ENCODE measurements around the gene SOCS3.

Gene SOCS3

DNA sequence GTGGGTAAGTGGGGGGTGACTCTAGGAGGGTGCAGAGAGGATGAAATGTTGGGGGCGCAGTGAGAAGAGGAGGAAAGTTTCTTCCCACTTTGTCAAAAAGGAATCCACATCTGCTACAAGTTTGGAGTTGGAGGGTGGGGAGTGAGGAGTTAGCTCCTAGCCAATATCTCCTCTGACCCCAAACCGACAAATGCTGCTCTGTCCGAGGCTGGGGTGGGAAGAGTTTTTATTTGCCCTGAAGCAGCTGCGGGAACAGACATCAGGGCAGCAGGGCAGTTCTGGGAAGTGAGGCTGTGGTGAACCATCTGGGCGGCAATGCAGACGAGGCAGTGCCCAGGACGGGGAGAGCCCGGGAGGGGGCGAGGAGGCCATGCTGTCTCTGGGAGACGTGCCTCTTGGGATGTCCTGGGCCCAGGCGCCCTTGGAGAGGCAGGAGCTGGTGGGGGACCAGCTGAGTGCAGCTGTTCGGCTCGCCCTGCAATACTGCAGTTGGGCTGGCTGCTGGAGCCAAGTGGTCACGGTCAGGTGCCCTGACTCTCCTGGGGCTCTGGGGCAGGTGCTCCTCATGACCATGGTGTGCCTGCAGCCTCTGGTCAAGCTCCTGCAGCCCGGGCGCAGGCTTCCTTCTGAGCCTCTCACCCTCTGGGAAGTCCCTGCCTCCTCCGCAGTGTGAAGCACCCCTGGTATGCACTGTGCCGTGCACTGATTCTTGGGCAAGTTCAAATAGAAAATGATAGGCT is 6.4 kb upstream of the SOCS3 start:
- no peak for FAIRE-seq

DNA sequence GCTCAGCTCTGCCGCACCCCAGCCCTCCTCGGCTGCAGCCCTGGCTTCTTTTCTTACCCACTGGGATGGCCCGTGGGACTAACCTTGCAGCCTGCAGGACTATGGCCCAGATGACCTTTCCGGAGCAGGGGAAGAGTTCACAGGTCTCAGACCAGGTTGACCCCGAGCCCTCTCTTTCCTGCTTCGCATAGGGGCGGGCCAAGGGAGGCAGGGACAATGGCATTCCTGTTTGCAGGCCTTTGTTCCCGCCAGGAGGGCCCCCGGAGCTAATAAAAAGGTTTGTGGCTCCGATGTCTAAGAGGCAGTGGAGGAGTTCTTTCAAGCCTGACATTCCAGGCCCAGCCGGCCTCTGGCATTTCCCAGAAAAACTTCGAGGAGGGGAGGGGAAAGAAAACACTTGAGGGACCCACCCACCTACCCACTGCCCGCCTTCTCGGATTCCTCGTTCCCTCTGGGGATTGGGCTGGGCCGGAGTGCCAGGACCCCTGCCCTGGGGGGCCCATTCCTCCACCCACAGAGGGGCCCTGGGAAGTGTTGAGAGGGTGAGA is 5.8 kb upstream of the SOCS3 start:
- peak; percentile 96 for FAIRE-seq

DNA sequence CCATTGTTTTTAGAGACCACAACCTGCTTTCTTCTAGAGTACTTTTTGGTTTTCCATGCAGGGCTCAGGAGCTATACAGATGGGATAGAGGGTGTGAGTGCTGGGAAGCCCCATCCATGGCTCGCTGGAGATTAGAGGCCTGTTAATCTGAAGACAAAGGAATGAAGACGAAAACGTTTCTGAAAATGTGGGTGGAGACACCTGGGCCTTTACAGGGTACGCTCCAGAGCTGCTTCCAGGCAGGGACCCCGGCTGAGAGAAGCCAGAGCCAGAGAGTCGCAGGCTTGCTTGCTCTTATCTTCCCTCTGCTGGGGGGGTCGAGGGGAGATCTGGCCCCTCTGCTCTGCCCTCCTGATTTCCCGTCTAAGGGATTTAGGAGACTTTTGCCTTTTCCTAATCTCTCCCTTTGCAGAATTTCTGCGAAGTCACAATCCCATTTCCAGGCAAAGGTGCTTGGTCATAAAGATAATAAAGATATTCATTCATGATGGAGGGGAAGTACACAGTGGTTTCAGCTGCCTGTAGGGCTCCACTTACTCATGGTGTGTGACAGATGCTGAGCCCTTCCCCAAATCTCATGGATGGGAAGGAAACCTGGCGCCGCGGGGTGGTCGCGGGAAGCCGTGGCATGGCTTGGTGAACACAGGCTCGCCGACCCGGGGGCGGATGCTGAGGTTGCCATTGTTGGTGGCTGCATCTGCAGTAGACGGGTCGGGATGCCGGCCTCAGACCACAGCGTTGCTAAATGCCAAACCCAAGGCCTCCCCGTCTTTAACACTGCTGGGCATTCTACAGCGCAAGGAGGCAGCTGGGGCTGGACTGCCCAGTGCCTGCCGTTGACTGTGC is 4.8 kb upstream of the SOCS3 start:
- FAIRE-seq = peak; percentile 82

DNA sequence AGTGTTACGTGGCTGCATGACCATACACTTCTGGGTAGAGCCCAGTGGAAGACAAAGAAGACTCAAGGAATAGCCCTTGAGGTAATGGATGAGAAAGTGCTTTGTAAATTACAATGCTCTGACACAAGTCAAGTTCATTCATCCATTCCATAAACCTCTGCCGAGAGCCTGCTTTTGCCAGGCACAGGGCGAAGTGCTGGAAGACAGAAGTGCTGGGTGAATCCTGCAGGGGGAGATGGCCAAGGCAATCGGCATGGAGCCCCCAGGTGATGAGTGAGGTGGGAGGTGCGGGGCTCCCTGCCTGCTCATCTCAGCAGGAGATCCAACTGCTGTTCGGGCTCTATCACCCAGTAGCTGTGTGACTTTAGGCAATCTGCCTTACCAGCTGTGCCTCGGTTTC is 2.8 kb upstream of the SOCS3 start:
- no peak for FAIRE-seq

DNA sequence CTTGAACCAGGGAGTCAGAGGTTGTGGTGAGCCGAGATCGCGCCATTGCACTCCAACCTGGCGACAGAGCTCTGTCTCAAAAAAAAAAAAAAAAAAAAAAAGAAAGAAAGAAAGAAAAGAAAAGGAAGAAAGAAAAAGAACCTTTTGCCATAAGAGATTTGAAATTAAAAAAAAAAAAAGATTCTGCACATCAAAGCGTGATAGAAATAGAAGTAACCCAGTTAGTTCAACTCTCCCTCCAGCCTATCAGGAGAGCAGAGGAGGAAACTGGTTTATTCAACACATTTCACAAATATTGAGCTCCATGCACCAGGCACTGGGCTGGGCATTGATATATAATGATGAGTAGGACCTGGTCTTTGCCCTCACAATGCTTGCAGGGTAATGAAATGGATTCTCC is 2.4 kb upstream of the SOCS3 start:
- no peak for FAIRE-seq

DNA sequence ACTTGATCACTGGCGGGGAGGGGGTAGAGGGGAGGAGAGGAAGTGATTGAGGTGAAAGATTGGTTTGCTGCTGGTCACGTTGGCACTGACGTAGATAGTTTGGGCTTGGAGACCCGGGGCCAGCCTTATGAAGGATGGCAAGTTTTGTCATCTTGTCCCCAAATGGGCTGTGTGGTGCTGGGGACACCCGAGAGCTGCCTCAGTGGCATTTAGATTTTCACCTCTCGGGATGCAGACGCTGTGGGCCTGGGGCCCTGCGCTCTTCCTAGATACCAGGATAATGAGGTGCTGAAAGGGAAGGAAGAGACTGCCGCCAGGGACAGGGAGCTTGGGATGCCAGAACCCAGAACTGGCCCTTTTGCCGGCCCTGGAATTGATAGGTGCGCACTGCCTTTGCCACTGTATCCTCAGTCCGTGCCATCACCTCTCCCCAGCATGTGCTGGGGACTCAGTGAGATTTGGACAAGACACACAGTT is 1.4 kb upstream of the SOCS3 start:
- FAIRE-seq = no peak

DNA sequence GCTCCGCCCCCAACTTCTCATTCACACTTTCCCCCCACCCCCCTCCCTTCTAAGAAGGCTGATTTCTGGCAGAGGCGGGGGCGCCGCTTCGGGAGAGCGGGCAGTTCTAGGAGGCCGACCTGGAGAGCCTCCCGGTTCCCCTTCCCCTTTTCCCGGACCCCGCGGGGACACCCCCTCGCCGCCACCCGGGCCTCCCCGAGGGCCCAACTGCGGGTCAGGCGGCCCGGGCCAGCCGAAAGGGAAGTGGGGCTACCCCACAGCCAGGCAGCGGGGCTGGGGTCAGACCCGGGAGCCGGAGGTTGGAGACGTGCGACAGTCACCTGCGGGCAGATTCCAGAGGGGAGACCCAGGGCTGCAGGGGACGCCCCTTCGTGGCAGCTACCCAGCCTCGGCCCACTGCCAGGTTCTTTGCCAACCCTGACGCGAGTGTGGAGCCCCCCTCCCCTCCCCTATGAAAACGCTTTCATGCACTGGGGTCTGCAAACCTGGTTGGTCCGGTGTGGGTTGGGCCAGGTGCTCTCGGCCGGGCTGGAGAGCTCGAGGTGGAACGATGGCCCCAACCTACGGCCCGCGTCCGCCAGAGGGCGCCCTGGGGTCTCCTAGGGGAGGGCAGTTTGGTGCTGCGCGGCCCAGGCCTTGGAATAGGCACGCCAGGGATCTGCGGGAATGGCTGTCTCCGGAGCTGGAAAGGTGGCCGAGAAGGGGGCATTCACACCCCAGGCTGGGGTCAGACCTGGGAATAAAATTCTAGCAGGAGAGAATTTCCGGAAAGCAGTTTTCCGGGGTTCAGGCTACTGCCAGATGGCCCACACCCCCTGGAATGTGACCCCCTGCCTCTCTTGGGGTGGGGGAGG is 721 bp upstream of the SOCS3 start:
- FAIRE-seq = peak; percentile 19

DNA sequence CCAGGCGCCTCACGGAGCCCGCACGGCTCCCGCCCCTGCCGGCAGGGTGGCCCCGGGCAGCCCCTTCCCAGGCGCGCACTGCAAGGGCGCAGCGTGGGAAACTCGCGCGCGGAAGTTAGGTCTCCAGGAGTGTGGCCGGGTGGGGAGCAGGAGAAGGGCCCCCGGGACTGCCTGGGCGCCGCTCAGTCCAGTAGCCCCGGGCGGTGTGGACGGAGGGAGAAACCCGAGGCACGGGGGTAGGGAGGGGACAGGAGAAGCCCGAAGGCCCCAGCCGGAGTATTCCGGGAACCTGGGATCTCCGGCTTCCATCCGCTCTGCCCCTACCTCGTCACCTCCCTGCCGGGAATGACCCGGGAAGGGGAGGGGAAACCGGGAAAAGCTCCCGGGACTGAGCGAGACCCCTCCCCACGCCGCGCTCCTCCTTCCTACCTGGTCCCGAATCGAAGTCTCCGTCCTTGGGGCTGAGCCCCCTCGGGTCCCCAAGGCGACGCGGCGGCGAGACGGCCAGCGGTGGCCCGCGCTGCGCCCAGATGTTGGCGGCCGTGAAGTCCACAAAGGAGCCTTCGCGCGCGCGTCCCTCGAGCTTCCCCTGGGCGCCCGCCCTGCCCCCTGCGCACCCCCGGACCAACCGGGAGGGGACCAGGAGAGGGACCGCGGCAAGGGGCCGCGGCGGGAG is 418 bp downstream of the SOCS3 start:
- FAIRE-seq = no peak

DNA sequence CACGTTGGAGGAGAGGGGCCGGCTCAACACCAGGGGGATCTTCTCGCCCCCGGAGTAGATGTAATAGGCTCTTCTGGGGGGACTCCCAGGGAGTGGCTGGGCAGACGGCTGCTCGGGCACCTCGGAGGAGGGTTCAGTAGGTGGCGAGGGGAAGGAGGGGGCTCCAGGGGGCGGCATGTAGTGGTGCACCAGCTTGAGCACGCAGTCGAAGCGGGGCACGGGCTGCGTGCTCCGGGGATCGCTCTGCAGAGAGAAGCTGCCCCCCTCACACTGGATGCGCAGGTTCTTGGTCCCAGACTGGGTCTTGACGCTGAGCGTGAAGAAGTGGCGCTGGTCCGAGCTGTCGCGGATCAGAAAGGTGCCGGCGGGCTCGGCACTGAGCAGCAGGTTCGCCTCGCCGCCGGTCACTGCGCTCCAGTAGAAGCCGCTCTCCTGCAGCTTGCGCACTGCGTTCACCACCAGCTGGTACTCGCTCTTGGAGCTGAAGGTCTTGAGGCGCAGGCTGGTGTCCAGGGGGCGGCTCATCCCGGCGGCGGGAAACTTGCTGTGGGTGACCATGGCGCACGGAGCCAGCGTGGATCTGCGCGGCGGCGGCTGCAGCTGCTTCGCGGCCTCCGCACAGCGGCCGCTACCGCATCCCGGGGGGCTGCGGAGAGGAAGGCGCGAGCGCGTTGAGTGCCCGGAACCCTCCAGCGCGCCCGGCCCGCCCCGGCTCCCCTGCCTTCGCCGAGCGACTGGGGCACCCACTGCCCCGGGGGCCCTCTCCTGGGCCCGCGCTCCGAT is 1.1 kb downstream of the SOCS3 start:
- FAIRE-seq = no peak

DNA sequence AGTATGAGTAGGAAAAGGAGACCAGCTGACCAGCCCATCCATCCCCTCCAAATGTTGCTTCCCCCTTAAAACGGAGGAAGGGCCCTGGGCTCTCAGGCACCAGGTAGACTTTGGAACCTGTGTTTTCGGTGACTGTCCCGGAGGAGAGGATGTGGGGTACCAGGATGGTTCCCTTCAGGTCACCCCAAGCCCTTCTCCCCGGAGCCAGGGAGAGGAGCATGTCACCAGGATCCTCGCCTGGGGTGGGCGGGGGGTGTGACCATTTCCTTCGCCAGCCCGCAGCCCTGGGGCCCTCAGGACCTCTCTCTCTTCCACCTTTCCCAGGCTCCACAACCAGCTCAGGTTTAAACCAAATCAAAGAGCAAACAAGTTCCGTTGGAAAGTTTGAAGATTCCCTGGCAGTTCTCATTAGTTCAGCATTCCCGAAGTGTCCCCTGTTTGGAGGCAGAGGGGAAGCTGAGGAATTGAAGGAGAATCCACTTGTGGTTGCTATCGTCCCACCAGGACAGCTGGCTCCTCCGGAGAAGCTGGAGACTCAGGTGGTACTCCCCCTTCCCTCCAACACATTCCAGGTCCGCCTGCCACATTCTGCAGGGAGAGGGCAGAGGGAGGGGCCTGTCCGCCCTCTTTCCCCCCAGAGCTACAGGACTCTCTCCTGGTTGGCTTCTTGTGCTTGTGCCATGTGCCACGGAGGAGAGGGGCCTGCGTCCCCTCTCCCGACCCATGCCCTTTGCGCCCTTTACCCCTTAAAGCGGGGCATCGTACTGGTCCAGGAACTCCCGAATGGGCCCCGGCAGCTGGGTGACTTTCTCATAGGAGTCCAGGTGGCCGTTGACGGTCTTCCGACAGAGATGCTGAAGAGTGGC is 2.0 kb downstream of the SOCS3 start:
- FAIRE-seq = no peak

DNA sequence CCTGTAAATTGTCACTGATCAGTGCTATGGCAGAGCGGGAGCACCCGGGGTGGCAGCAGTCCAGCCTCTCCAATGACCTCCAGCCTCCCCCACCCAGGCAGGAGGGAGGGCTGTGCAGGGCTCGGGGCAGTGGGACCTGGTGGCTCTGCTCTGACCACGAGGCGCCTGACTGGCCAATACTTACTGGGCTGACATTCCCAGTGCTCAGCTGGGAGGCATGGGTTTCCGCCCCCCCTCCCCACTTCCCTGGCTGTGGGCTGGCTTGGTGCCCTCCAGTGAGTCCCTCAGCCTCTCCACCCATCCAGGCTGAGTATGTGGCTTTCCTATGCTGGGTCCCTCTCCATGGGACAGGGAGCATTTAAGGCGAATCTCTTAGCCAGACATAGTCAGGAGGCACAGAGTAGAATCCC is 2.7 kb downstream of the SOCS3 start:
- no peak for FAIRE-seq

DNA sequence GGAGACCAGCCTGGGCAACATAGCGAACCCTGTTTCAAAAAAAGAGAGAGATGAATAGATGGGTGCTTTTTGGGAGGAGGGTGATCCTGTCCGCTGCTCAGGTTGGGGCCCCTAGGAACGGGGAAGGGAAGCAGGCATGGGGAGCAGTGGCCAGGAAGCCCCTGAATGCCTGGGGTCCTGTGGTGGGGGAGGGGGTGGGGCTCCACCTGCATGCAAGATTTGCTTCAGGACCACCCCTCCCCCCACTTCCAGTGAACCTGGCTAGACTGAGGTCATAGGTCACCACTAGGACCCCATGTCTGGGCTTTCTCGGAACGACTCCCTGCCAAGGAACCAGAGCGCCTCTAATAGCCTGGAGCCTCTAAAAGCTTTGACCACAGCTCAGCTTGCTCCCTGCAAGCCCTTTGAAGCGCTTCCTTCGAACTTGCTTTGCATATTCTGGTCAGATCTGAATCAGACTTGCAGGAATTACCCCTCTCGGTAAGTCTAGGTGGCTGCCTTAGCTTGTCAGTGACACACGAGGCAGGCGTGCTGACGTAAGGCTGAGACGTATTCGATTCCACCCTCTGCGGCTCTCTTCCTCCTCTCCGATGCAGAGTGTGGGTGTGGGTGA is 3.7 kb downstream of the SOCS3 start:
- peak; percentile 92 for FAIRE-seq

DNA sequence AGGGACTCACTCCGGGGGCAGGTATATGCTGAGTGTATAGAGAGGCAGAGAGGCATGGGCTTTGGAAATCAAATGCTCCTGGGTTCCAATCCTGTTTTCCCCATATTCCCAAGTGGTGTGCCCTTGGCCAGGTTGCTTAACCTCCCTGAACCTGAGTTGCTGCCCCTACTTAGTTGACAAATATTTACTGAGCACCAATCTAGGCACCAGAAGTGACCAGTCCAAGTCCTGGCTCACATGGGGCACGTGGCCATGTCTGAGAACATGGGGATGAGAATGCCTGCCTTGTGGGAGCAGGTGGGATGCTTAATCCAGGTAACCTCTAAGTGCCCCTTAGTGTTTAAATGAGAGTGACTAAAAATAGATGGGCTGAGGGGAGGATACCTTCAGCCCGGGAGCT is 4.2 kb downstream of the SOCS3 start:
- no peak for FAIRE-seq

DNA sequence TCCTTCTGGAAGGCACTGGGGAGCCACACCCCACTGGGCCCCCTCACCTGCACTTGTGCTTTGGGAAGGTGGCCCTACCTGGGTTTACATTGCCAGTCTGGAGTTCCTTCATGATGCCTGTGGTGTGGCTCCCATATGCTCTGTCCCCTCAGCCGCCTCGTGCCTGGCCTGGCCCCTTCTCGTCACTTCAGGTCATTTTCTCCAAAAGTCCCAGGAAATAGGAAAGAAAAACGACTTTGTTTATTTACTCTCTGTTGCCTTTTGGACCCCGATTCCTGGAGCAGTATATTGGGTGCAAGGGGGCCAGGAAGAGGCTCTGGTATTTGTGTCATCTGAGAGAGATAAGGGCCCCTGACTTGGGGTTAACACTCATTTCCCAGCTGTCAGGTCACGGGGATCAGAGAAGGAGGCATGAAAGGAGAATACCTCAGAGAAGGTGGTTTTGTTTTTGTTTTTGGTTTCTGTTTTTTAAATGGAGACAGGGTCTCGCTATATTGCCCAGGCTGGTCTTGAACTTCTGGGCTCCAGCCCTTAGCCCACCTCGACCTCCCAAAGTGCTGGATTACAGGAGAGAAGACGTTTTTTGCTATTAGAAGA is 4.7 kb downstream of the SOCS3 start:
- no peak for FAIRE-seq

DNA sequence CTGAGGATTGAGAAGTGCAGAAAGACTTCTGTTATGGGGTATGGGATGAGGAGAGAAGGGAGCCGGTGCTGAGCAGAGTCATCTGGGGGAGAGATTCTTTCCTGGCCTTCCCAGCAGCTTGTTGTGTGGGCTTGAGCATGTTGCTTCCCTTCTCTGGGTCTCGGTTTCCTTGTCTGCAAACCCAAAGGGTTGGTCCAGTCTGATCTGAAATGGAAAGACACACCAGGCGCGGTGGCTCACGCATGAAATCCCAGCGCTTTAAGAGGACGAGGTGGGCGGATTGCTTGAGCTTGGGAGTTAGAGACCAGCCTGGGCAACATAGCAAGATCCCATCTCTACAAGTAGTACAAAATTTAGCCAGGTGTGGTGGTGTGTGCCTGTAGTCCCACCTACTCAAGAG is 6.0 kb downstream of the SOCS3 start:
- FAIRE-seq = no peak

DNA sequence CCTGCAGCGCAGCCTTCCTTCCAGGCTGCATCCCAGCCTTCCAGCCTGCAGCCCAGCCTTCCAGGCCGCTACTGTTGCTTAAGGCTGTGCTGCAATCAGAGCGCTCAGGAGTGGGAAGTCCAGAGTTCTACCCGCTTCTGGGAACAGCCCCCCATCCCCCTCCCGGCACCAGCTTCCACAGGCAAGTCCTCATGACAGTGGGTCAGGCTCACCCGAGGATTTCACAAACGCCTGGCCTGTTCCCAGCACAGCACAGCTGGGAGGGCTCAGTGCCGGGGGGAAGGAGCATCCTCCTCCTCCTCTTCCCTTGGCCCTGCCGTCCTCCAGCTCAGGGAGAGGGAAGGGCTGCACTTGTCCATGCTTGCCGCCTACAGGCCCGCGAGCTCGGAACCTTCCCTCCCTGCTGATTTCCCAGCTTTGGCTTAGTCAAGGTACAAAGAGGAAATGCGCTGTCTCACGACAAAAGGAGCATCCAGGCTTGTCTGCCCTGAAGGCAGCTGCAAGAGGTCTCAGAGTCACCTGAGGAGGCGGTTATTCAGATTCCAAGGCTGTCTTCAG is 8.3 kb downstream of the SOCS3 start:
- FAIRE-seq = peak; percentile 95

DNA sequence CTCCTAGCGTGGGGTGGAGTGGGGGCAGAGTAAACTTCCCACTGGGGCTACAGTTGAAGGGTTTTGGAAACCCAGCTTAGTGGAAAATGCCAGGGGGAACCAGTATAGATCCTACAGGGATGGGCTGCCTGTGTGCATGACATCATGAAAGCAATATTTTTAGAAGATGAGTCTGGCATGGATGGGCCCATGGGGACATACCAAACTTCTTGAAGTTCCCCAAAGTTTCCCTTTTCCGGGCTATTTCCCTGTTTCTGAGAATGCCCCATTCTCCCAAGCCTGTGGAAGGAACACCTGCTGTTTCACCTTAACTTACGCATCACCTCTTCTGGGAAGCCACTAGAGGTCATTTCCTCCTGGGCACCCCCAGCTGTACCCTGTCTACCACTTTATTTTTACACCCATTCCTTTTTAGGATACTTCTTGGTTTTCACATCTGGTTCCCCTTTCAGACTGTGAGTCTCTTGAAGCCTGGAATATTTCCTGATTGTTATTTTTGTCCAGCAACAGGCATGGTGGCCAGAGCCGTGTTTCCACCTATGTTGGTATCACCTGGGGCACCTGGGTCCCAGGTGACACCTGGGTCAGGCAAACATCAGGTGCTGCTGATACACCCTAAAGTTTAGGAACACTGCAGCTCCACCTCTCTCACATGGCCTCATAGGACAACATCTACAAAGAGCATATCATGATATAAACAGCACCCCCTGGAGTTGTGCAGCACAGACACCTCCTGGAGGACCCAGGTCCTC is 9.8 kb downstream of the SOCS3 start:
- no peak for FAIRE-seq

DNA sequence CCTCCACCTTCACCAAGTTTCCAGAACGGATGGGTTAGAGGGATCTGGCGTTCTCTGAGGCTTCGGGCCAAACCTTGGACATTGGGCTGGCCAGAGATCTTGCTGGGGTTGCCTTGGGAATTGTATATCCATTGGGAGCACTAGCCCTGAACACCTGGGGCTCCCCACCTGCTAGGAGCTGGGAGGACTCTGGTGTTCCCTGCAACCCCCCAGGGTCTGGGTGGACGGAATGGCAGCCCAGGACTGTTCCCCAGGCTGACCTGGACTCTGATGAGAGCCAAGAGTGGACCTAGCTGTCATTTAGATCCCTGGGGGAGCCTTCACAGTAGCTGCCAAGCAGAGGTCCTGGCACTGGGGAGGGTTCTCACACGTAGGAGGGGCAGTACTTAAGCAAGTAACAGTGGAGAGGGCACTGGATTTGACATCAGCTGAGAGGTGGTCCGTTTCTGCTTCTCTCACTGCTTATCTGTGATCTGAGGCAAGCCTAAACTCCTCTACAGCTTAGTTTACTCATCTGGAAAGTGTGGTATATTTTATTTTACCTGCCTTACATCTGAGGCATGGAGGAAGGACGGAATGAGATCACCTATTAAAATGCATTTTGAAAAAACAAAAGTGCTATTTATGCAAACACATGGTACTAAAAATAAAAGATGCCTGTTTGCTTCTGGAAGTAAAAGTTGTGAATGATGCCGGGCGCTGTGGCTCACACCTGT is 11.7 kb downstream of the SOCS3 start:
- no peak for FAIRE-seq

Measured in G401.6 (cell line).